Measurements from ENCODE around the gene MUSTN1. TPM values are rescaled to one million over a fixed set of nuclear protein-coding genes. Genes with fewer than 3 reads are reported as not detected.

MUSTN1 gene
- polyA plus RNA-seq, 1 donor (not counting 4 experiments of a cell fraction or from before 2014, with no cell fraction given): not detected

- no peaks in the 10 kb centered on the region for H3K27me3 ChIP-seq (ENCODE audit: control insufficient read depth, extremely low read depth, insufficient read depth, low read length)
- H3K36me3 ChIP-seq (ENCODE audit: control insufficient read depth in 2 of 2, extremely low read depth in 1 of 2, insufficient read depth in 2 of 2, low read length in 2 of 2): peaks cover 0 to 1% of the 10 kb centered on the region in 2 experiments
- FAIRE-seq (no peak), DNase-seq (ENCODE audit: low read depth, low spot score) (no peak)
- dilution Hi-C loops (cut with MboI; ENCODE audit: extremely low pct_ligation_motif_present, low sequenced_read_pairs): no loop called here
- no peaks in the 10 kb centered on the region for H4K20me1 ChIP-seq (ENCODE audit: control insufficient read depth, extremely low read depth, insufficient read depth, low read length)
- no peak within 1 kb of the TSS for H3K4me2 ChIP-seq (ENCODE audit: control insufficient read depth, extremely low read depth, insufficient read depth, low read depth, low read length)
- H3K9ac ChIP-seq (ENCODE audit: control insufficient read depth, extremely low read depth, insufficient read depth, low read length): no peak within 1 kb of the TSS
- no peaks in the 10 kb centered on the region for H3K9me1 ChIP-seq (ENCODE audit: control insufficient read depth, extremely low read depth, insufficient read depth, low read length)
- H3K4me3 ChIP-seq (ENCODE audit: control insufficient read depth in 2 of 3, extremely low read depth in 1 of 3, insufficient read depth in 2 of 3, low read depth in 1 of 3, low read length in 3 of 3): no peak within 1 kb of the TSS
- H3K9me3 ChIP-seq (ENCODE audit: control insufficient read depth, low read depth, low read length): no peaks in the 10 kb centered on the region
- H3K79me2 ChIP-seq (ENCODE audit: control insufficient read depth, insufficient read depth, low read length): no peaks in the 10 kb centered on the region
- H3K27ac ChIP-seq (ENCODE audit: control insufficient read depth, insufficient read depth, low read length): no peak within 1 kb of the TSS
- H3K4me1 ChIP-seq (ENCODE audit: control insufficient read depth, extremely low read depth, insufficient read depth, low read length): peaks cover 16% of the 10 kb centered on the region
- TF ChIP-seq CTCF (optimal IDR thresholded peaks at IDR 0.05 in 1 of 3, IDR thresholded peaks at IDR 0.05 in 1 of 3, conservative IDR thresholded peaks at IDR 0.05 in 1 of 3; ENCODE audit: extremely low read depth in 1 of 3, insufficient read depth in 2 of 3, low read length in 3 of 3) (no peak), EZH2 (IDR thresholded peaks at IDR 0.05; ENCODE audit: low read length) (no peak)
- no peak within 1 kb of the TSS for H2AFZ ChIP-seq (ENCODE audit: control insufficient read depth, low read length)
These were observed 4.1 kb downstream of the MUSTN1 start, which contains the start of gene ITIH4 for GRCh38 chr3:52830535-52831258. Gene ITIH4 (minus strand): TSS chr3:52830672. CDS start chr3:52830642, 30 bp downstream.

GRCh38 chr3:52829906-52830463 lies 4.8 kb downstream of the MUSTN1 start:
- H3K27me3 ChIP-seq (ENCODE audit: control insufficient read depth, extremely low read depth, insufficient read depth, low read length): no peaks in the 10 kb centered on the region
- H3K9ac ChIP-seq (ENCODE audit: control insufficient read depth, extremely low read depth, insufficient read depth, low read length): no peak overlapping the region
- no peak for TF ChIP-seq EZH2 (IDR thresholded peaks at IDR 0.05; ENCODE audit: low read length)
- no peak for TF ChIP-seq CTCF (optimal IDR thresholded peaks at IDR 0.05 in 1 of 3, IDR thresholded peaks at IDR 0.05 in 1 of 3, conservative IDR thresholded peaks at IDR 0.05 in 1 of 3; ENCODE audit: extremely low read depth in 1 of 3, insufficient read depth in 2 of 3, low read length in 3 of 3)
- no peak for DNase-seq (ENCODE audit: low read depth, low spot score)
- peaks cover 16% of the 10 kb centered on the region for H3K4me1 ChIP-seq (ENCODE audit: control insufficient read depth, extremely low read depth, insufficient read depth, low read length)
- H3K27ac ChIP-seq (ENCODE audit: control insufficient read depth, insufficient read depth, low read length): no peak overlapping the region
- H4K20me1 ChIP-seq (ENCODE audit: control insufficient read depth, extremely low read depth, insufficient read depth, low read length): no peaks in the 10 kb centered on the region
- no peak overlapping the region for H3K4me2 ChIP-seq (ENCODE audit: control insufficient read depth, extremely low read depth, insufficient read depth, low read depth, low read length)
- H3K79me2 ChIP-seq (ENCODE audit: control insufficient read depth, insufficient read depth, low read length): no peaks in the 10 kb centered on the region
- no peak overlapping the region for H3K4me3 ChIP-seq (ENCODE audit: control insufficient read depth in 2 of 3, extremely low read depth in 1 of 3, insufficient read depth in 2 of 3, low read depth in 1 of 3, low read length in 3 of 3)
- H2AFZ ChIP-seq (ENCODE audit: control insufficient read depth, low read length): no peak overlapping the region
- no peaks in the 10 kb centered on the region for H3K9me3 ChIP-seq (ENCODE audit: control insufficient read depth, low read depth, low read length)
- FAIRE-seq: no peak
- dilution Hi-C loops (cut with MboI; ENCODE audit: extremely low pct_ligation_motif_present, low sequenced_read_pairs): no loop called here
- H3K36me3 ChIP-seq (ENCODE audit: control insufficient read depth in 2 of 2, extremely low read depth in 1 of 2, insufficient read depth in 2 of 2, low read length in 2 of 2): peaks cover 0 to 1% of the 10 kb centered on the region in 2 experiments
- H3K9me1 ChIP-seq (ENCODE audit: control insufficient read depth, extremely low read depth, insufficient read depth, low read length): no peaks in the 10 kb centered on the region

Measured in keratinocyte (primary cell).